ENCODE measurements around the gene GLYATL2.

GLYATL2 gene

DNA sequence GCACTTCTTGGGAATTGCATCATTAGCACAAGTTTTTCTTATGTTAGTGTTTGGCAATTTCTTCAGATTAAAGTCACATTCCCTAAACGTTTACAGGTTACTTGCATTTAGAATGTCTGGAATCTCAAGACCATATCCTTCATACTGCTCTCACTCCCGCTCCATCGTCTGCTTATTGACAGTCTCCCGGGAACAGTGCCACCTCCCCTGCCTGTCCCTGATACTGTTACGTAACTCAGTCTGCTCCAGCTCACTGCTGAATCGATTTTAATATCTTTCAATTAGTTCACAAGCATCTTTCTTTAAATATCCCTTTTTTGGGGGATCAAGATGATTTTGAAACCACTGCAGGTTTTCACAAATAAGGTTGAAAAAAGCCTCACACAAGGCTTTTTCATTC is 48.2 kb downstream of the GLYATL2 start:
- no peak for DNase-seq (ENCODE audit: low read depth)

DNA sequence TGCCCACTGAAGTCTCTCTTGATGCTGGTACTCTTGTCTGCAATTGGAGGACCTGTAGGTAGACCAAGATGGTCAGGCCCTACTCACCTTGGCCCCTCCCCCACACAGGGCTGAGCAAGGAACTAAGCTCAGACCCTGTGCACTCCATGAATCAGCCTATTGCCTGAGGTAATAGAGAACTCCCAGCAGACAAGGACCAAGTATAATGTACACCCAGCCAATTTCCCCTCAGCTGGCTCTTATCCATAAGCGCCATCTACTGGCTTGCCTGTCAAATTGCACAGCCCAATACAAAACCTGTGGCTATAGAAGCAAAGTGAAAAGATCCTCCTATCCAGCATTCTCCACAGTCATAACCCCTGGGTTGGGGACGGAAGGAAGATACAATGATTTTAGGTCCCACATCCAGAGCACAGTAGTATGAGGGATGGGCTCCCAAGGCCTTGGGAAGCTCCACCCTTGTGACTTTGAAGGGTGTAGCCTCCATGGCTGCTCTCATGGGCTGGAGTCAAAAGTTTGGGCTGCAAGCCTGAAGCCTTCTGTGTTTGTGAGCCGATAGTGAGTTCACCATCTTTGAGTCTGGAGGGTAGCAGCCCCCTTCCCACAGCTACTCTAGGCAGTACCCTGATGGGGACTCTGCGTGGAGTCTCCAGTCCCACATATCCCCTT is 56.0 kb downstream of the GLYATL2 start:
- DNase-seq (ENCODE audit: low read depth) = no peak

DNA sequence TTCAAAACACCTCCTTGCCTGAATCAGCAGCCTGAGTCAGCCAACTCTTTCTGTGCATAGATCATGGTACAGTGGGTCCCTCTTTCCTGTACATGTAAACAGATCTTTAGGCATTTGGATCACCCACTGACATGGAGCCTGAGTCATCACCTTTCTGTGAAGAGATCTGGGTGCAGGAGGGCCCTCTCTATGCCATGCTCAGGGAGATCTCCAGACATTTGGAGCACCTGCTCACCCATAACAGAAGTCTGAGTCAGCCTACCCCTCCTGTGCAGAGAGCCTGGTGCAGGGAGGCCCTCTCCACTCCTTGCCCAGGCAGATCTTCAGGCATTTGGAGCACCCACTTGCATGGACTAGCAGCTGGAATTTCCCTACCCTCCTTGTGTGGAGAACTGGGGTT is 56.6 kb downstream of the GLYATL2 start:
- no peak for DNase-seq (ENCODE audit: low read depth)

DNA sequence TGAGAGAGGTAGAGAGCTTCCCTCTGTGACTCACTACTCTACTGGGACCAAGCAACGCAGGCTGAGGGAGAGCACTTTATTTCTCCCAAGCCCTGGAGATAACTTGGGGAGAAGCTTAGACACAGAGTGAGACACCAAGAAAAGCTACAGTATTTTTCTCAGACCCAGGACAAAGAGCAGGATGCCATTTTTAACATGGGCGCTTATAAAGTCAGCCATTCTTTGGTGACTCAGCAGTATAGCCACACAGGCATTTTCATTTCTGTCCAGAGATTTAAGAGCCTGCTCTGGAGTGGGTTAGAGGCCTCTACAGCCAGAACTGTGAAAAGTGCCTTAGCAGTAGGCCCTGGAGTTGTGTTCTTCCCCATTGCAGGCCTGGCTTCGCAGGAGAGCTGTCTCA is 57.8 kb downstream of the GLYATL2 start:
- no peak for DNase-seq (ENCODE audit: low read depth)

DNA sequence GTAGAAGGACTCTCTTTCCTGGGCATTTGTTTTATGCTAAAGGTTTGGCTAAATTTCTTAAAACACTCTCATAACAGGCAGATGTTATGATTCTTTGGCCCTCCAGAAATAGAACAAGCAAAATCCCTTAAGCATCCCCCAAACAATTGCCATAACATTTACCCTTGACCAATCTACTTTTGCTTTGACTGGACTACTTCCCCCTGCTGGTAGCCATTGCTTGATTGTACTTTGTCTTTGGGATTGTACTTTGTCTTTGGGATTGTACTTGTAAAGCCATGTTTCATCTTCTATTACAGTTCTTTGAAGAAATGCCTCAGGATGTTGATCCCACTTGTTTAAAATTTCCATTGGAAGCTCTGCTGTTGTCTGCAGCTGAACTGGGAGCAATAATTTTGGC is 59.5 kb downstream of the GLYATL2 start:
- DNase-seq (ENCODE audit: low read depth) = no peak
